DOHH2 (cell line): ENCODE measurements around the gene CDH4.

Source experiments
- CTCF ChIP-seq: fragments of 200-600 bp; sonication (generic); IDR thresholded peaks from one replicate; pipeline ENCODE4 v1.5.1; 2014; ENCODE audit warnings: antibody characterized with exemption, mild to moderate bottlenecking, low read depth, low read length; ENCODE audit not compliant: poor library complexity, severe bottlenecking
- EZH2phosphoT487 ChIP-seq: fragments of 200-600 bp; sonication (generic); IDR thresholded peaks from 2 replicates; pipeline ENCODE4 v1.6.1; 2017; ENCODE audit warnings: borderline replicate concordance, mild to moderate bottlenecking, antibody characterized with exemption, low read length, moderate library complexity, mixed read lengths

GRCh38 chr20:61749406-61750075 lies 497.5 kb downstream of the CDH4 start:
- TF ChIP-seq CTCF (no peak), EZH2phosphoT487 (no peak)
